Neuronal stem cell (in vitro differentiated cells): ENCODE measurements around the gene HLA-DQA2. TPM values are rescaled to one million over a fixed set of nuclear protein-coding genes. Genes with fewer than 3 reads are reported as not detected.

Source experiments
- DNase-seq: peaks from one replicate; pipeline ENCODE4 v3.0.0-alpha.2; 2013; ENCODE audit warnings: low spot score
- H2AFZ ChIP-seq: one replicate; pipeline ENCODE4 v1.6.1; 2013; ENCODE audit warnings: mild to moderate bottlenecking, low read length, inconsistent platforms
- H2AK5ac ChIP-seq: 2 replicates; pipeline ENCODE4 v1.6.1; 2013; ENCODE audit warnings: low read depth, mild to moderate bottlenecking, inconsistent platforms, low read length, moderate library complexity, mixed read lengths
- H2BK120ac ChIP-seq: 2 replicates; pipeline ENCODE4 v1.6.1; 2013; ENCODE audit warnings: low read depth, mild to moderate bottlenecking, inconsistent platforms, low read length, moderate library complexity, mixed read lengths
- H2BK12ac ChIP-seq: one replicate; pipeline ENCODE4 v1.6.1; 2013; ENCODE audit warnings: low read length, inconsistent platforms
- H2BK15ac ChIP-seq: 2 replicates; pipeline ENCODE4 v1.6.1; 2013; ENCODE audit warnings: mild to moderate bottlenecking, low read length, inconsistent platforms, mixed read lengths
- H2BK5ac ChIP-seq: one replicate; pipeline ENCODE4 v1.6.1; 2013; ENCODE audit warnings: inconsistent platforms, mild to moderate bottlenecking, low read length, moderate library complexity
- H3K14ac ChIP-seq: one replicate; pipeline ENCODE4 v1.6.1; 2013; ENCODE audit warnings: low read length, inconsistent platforms
- H3K18ac ChIP-seq: 2 replicates; pipeline ENCODE4 v1.6.1; 2013; ENCODE audit warnings: low read length, inconsistent platforms
- H3K23ac ChIP-seq: 2 replicates; pipeline ENCODE4 v1.6.1; 2013; ENCODE audit warnings: low read depth, mild to moderate bottlenecking, mixed read lengths, low read length, inconsistent platforms; ENCODE audit not compliant: poor library complexity
- H3K27ac ChIP-seq: replicated peaks from 3 replicates; pipeline ENCODE4 v1.5.1; 2013; ENCODE audit warnings: low read length, inconsistent platforms
- H3K27me3 ChIP-seq, 3 experiments: 2 replicates each; pipeline ENCODE4 v1.6.1; 2013; ENCODE audit warnings: low read length in 3 of 3, mild to moderate bottlenecking in 2 of 3, inconsistent platforms in 1 of 3, low read depth in 1 of 3, mixed read lengths in 1 of 3, moderate library complexity in 1 of 3; ENCODE audit not compliant: control insufficient read depth in 3 of 3, insufficient read depth in 3 of 3
- H3K36me3 ChIP-seq, 2 donors: replicated peaks in 1 of 2; 2 replicates each; pipeline ENCODE4 v1.6.1; 2013; ENCODE audit warnings: low read length in 2 of 2; ENCODE audit not compliant: control insufficient read depth in 2 of 2, insufficient read depth in 2 of 2
- H3K4ac ChIP-seq: 2 replicates; pipeline ENCODE4 v1.6.1; 2013; ENCODE audit warnings: inconsistent platforms, mild to moderate bottlenecking, low read length, moderate library complexity
- H3K4me1 ChIP-seq, 2 donors: 1 replicate in 1 of 2; 2 replicates in 1 of 2; pipeline ENCODE4 v1.6.1; 2013; ENCODE audit warnings: low read length in 2 of 2, low read depth in 1 of 2; ENCODE audit not compliant: control insufficient read depth in 2 of 2, insufficient read depth in 1 of 2
- H3K4me2 ChIP-seq: one replicate; pipeline ENCODE4 v1.6.1; 2013; ENCODE audit warnings: mild to moderate bottlenecking, low read length, inconsistent platforms; ENCODE audit not compliant: insufficient read depth, poor library complexity, severe bottlenecking
- H3K4me3 ChIP-seq, 2 donors: 2 replicates each; pipeline ENCODE4 v1.5.1; 2013; ENCODE audit warnings: low read length in 2 of 2, mild to moderate bottlenecking in 2 of 2, inconsistent platforms in 1 of 2, moderate library complexity in 1 of 2
- H3K79me1 ChIP-seq: one replicate; pipeline ENCODE4 v1.6.1; 2013; ENCODE audit warnings: low read depth, mild to moderate bottlenecking, inconsistent platforms, low read length, moderate library complexity
- H3K9ac ChIP-seq: one replicate; pipeline ENCODE4 v1.6.1; 2013; ENCODE audit warnings: mild to moderate bottlenecking, low read depth, low read length, inconsistent platforms; ENCODE audit not compliant: poor library complexity
- H3K9me3 ChIP-seq, 2 donors: replicated peaks in 1 of 2; 2 replicates each; pipeline versions ENCODE3 to v1.6.1; 2013; ENCODE audit warnings: low read length in 2 of 2, mild to moderate bottlenecking in 2 of 2, inconsistent platforms in 1 of 2, low read depth in 1 of 2, mixed read lengths in 1 of 2, moderate library complexity in 1 of 2; ENCODE audit not compliant: control insufficient read depth in 2 of 2, insufficient read depth in 1 of 2
- H4K8ac ChIP-seq: one replicate; pipeline ENCODE4 v1.6.1; 2013; ENCODE audit warnings: low read depth, mild to moderate bottlenecking, inconsistent platforms, low read length, moderate library complexity
- H4K91ac ChIP-seq: one replicate; pipeline ENCODE4 v1.6.1; 2013; ENCODE audit warnings: low read length, low read depth, mild to moderate bottlenecking, inconsistent platforms; ENCODE audit not compliant: poor library complexity
- WGBS, 2 donors: extraction: QIAGEN DNeasy Blood & Tissue Kit; methylation state at CpG; one replicate each; pipeline ENCODE4 v1.1.7; 2013; ENCODE audit warnings: missing lambda C conversion rate in 2 of 2, mixed read lengths in 1 of 2; ENCODE audit not compliant: insufficient read length in 2 of 2, insufficient replicate concordance in 1 of 2; ENCODE audit errors: extremely low coverage in 2 of 2; 5-methylcytosine and 5-hydroxymethylcytosine counted together
- polyA plus RNA-seq, 2 experiments: library from polyadenylated mRNA; stranded (reverse); fragments of 200-250 nt; gene quantifications; one replicate each; pipeline ENCODE4 v1.2.3, GENCODE V29; 2013

HLA-DQA2 gene
- not detected for polyA plus RNA-seq (2013, experiment 1 of 2)
- polyA plus RNA-seq (2013, experiment 2 of 2): not detected

DNA sequence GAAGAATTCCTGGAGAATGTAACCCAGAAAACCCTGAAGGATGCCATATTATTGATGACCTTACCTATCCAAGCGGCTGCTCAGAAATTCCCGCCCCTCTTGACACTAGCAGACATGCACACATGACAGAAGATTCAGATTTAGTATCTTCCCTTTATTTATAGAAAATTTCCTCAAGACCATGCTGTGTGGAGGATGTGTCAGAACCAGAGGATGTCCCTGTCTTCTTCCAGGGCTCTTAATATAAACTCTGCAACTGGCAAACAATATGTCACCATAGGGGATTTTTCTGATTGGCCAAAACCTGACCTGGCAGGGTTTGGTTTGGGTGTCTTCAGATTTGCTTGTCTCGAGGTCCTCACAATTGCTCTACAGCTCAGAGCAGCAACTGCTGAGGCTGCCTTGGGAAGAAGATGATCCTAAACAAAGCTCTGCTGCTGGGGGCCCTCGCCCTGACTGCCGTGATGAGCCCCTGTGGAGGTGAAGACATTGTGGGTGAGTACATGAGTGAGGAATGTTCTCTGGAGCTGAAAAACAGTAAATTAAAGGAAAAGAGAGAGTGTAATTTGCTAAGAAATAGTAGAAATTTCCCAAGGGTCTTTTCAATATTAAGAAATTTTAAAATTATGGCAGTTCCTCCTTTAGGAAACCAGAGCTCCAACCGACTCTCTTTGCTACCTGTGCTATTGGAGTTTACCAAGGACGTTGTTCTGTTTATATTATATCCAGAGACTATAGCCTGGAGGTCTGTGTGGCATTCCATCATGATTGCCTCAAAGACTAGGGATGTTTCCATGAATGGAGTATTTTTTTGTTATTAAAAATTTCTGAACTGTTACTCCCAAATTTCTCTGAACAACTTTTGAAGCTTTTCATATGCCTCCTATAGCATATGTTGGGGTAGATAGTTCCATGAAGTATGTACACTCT is at the start of gene HLA-DQA2:
Gene HLA-DQA2, plus strand, starts transcription at position 361 of the 930 bp plus-strand sequence. Its CDS starts 53 bp downstream, at position 414.
- Histone ChIP-seq H3K27me3 (peaks cover 0 to 7% (median 0%) of the 10 kb centered on the region in 3 experiments), H3K23ac (no peak within 1 kb of the TSS), H3K4ac (no peak within 1 kb of the TSS), H3K4me1 (no peaks in the 10 kb centered on the region), H3K9me3 (no peaks in the 10 kb centered on the region), H3K27ac (no peak within 1 kb of the TSS), H3K18ac (no peak within 1 kb of the TSS), H2BK15ac (no peak within 1 kb of the TSS), H3K14ac (no peak within 1 kb of the TSS), H2BK5ac (no peak within 1 kb of the TSS), H4K8ac (no peak within 1 kb of the TSS), H2AFZ (no peak within 1 kb of the TSS), H3K36me3 (no peaks in the 10 kb centered on the region), H3K4me2 (peak within 1 kb of the TSS; percentile 0), H4K91ac (no peak within 1 kb of the TSS), H2BK12ac (no peak within 1 kb of the TSS), H2BK120ac (no peak within 1 kb of the TSS), H3K9ac (no peak within 1 kb of the TSS), H2AK5ac (no peak within 1 kb of the TSS), H3K4me3 (no peak within 1 kb of the TSS), H3K79me1 (no peaks in the 10 kb centered on the region)
- no CpG with 5 or more reads among the region's 7 CpGs for WGBS, 2 donors
- no peak for DNase-seq

- WGBS, 2 donors: no CpG with 5 or more reads among the region's 1 CpG
- no peak overlapping the region for H2BK15ac ChIP-seq
Observed at GRCh38 chr6:32692019-32692418, 49.2 kb upstream of the HLA-DQA2 start.

DNA sequence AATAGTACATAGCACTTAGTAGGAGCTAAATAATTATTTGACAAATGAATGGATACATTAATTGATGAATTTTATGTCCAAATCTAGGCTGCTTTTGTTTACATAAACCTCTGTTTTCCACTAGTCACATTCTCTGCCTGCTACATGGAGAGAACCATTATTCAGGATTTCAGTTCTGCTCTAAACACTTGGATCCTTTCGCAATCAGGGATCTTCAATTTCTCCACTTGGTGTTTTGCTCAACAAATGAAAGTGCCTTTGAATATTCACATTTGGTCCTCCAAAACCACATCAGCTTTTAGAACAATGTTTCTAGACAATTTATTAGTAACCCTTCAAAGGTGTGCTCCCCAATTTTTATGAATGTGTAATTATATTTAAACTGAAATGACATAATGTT is 44.2 kb upstream of the HLA-DQA2 start:
- Histone ChIP-seq H4K8ac (no peak overlapping the region), H2BK12ac (no peak overlapping the region), H2BK15ac (no peak overlapping the region), H3K36me3 (no peaks in the 10 kb centered on the region), H3K9me3 (no peaks in the 10 kb centered on the region), H4K91ac (no peak overlapping the region), H2BK5ac (no peak overlapping the region), H3K79me1 (no peaks in the 10 kb centered on the region), H3K18ac (no peak overlapping the region), H3K4ac (no peak overlapping the region), H2BK120ac (no peak overlapping the region), H3K23ac (no peak overlapping the region), H3K27me3 (no peaks in the 10 kb centered on the region), H2AK5ac (no peak overlapping the region), H2AFZ (no peak overlapping the region), H3K4me2 (no peak overlapping the region), H3K9ac (no peak overlapping the region), H3K4me3 (no peak overlapping the region), H3K4me1 (no peaks in the 10 kb centered on the region), H3K14ac (no peak overlapping the region), H3K27ac (no peak overlapping the region)
- WGBS, 2 donors: no CpG with 5 or more reads among the region's 1 CpG
- DNase-seq: no peak

More at GRCh38 chr6:32692019-32692418, 49.2 kb upstream of the HLA-DQA2 start:
- Histone ChIP-seq H3K27me3 (no peaks in the 10 kb centered on the region), H3K4me2 (no peak overlapping the region), H2AFZ (no peak overlapping the region), H3K9me3 (no peaks in the 10 kb centered on the region), H4K8ac (no peak overlapping the region), H3K9ac (no peak overlapping the region), H3K4me1 (no peaks in the 10 kb centered on the region), H2BK120ac (no peak overlapping the region), H2BK5ac (no peak overlapping the region), H4K91ac (no peak overlapping the region), H3K18ac (no peak overlapping the region), H3K36me3 (no peaks in the 10 kb centered on the region), H2BK12ac (no peak overlapping the region), H2AK5ac (no peak overlapping the region), H3K4me3 (no peak overlapping the region), H3K27ac (no peak overlapping the region), H3K4ac (no peak overlapping the region), H3K79me1 (no peaks in the 10 kb centered on the region), H3K23ac (no peak overlapping the region), H3K14ac (no peak overlapping the region)
- DNase-seq: peak; percentile 26

- Histone ChIP-seq H2BK15ac (no peak overlapping the region), H2BK12ac (no peak overlapping the region), H3K4ac (no peak overlapping the region), H2AFZ (no peak overlapping the region), H3K36me3 (no peaks in the 10 kb centered on the region), H2BK120ac (no peak overlapping the region), H2BK5ac (no peak overlapping the region), H3K4me1 (no peaks in the 10 kb centered on the region), H3K9me3 (no peaks in the 10 kb centered on the region), H3K14ac (no peak overlapping the region), H3K23ac (no peak overlapping the region), H3K18ac (no peak overlapping the region), H3K4me3 (no peak overlapping the region), H3K27me3 (no peaks in the 10 kb centered on the region), H3K79me1 (no peaks in the 10 kb centered on the region), H4K91ac (no peak overlapping the region), H2AK5ac (no peak overlapping the region), H4K8ac (no peak overlapping the region), H3K9ac (no peak overlapping the region), H3K27ac (no peak overlapping the region), H3K4me2 (no peak overlapping the region)
- no CpG with 5 or more reads among the region's 6 CpGs for WGBS, 2 donors
- DNase-seq: peak; percentile 62
Observed at GRCh38 chr6:32700391-32701040, 40.7 kb upstream of the HLA-DQA2 start.
